HepG2 (cell line): ENCODE results near the gene PLXND1. TPM values are rescaled to one million over a fixed set of nuclear protein-coding genes. Genes with fewer than 3 reads are reported as not detected.

Experiments
- ATAC-seq: fragments of 200-7000 bp; cut with Tn5 transposase; 3 replicates; pipeline ENCODE4 v1.9.1; 2020; ENCODE audit warnings: mild to moderate bottlenecking, moderate library complexity
- BruUV-seq: library from RNA; stranded (reverse); fragments of 400-500 nt; replicated peaks from 2 replicates; lab custom pipeline; 2021; lab: Mats Ljungman, UMichigan
- CTCF ChIA-PET: fragments of 300-600 bp; formaldehyde crosslinking; extraction: SDS; loops from one replicate; lab custom pipeline; 2021; ENCODE audit warnings: low total read pairs, inconsistent platforms, low intra/inter-chr PET ratio; lab: Yijun Ruan, JAX
- POLR2A ChIA-PET: fragments of 350-600 bp; sonication (Branson Sonifier 250); formaldehyde crosslinking; loops from one replicate; lab custom pipeline; 2020; ENCODE audit warnings: antibody characterized with exemption, inconsistent platforms; lab: Yijun Ruan, JAX
- DNase-seq: peaks from one replicate; pipeline ENCODE4 v3.0.0-alpha.2; 2015; ENCODE audit warnings: low spot score
- FAIRE-seq: peaks from 3 replicates; lab custom pipeline; 2011; peaks lifted over from hg19 to GRCh38; lab: Jason Lieb, UNC
- H2AFZ ChIP-seq: one replicate; pipeline ENCODE4 v1.6.1; 2011; ENCODE audit warnings: low read length, inconsistent platforms
- H3K27ac ChIP-seq: fragments of 300-600 bp; 3 replicates; pipeline ENCODE4 v1.8.0; 2011; ENCODE audit warnings: mixed run types, mild to moderate bottlenecking, mixed read lengths, low read length, inconsistent platforms; ENCODE audit not compliant: insufficient read depth; ENCODE audit errors: extremely low read length
- H3K27me3 ChIP-seq, 2 experiments: fragments of 200-600 bp in 1 of 2; 2 replicates in 1 of 2; 3 replicates in 1 of 2; pipeline versions ENCODE4 v1.6.0 to v1.8.0; 2011; ENCODE audit warnings: low read length in 2 of 2, mild to moderate bottlenecking in 2 of 2, moderate library complexity in 2 of 2, inconsistent platforms in 1 of 2; ENCODE audit not compliant: insufficient read depth in 2 of 2, control insufficient read depth in 1 of 2
- H3K36me3 ChIP-seq, 2 experiments: fragments of 200-600 bp in 1 of 2; replicated peaks in 1 of 2; 2 replicates in 1 of 2; 3 replicates in 1 of 2; pipeline versions ENCODE4 v1.5.1 to v1.8.0; 2011; ENCODE audit warnings: low read length in 2 of 2, inconsistent platforms in 1 of 2; ENCODE audit not compliant: insufficient read depth in 2 of 2, control insufficient read depth in 1 of 2
- H3K4me1 ChIP-seq: 2 replicates; pipeline ENCODE4 v1.5.1; 2012; ENCODE audit warnings: low read length, inconsistent platforms; ENCODE audit not compliant: insufficient read depth
- H3K4me2 ChIP-seq: 2 replicates; pipeline ENCODE4 v1.6.0; 2011; ENCODE audit warnings: low read depth, low read length, inconsistent platforms
- H3K4me3 ChIP-seq, 3 experiments: fragments of 200-600 bp in 1 of 3; sonication (generic), shearing (Covaris generic) in 1 of 3; replicated peaks in 1 of 3; 2 replicates each; pipeline ENCODE4 v1.5.1; 2011 to 2016; ENCODE audit warnings: low read length in 3 of 3, inconsistent platforms in 2 of 3, low read depth in 2 of 3, mild to moderate bottlenecking in 2 of 3, control low read depth in 1 of 3, mixed read lengths in 1 of 3; ENCODE audit not compliant: insufficient read depth in 1 of 3
- H3K79me2 ChIP-seq: one replicate; pipeline ENCODE4 v1.6.1; 2011; ENCODE audit warnings: low read length, inconsistent platforms; ENCODE audit not compliant: insufficient read depth
- H3K9ac ChIP-seq: 2 replicates; pipeline ENCODE4 v1.6.0; 2011; ENCODE audit warnings: mild to moderate bottlenecking, low read depth, low read length, inconsistent platforms; ENCODE audit not compliant: insufficient read depth
- H3K9me3 ChIP-seq: 2 replicates; pipeline ENCODE4 v1.5.1; 2012; ENCODE audit warnings: mild to moderate bottlenecking, low read length
- H4K20me1 ChIP-seq: 2 replicates; pipeline ENCODE4 v1.6.0; 2011; ENCODE audit warnings: inconsistent platforms, mild to moderate bottlenecking, low read length, moderate library complexity; ENCODE audit not compliant: insufficient read depth
- YEATS4 ChIP-seq: sonication (generic); formaldehyde crosslinking; IDR thresholded peaks from 2 replicates; pipeline ENCODE4 v1.4.0; 2020; ENCODE audit warnings: missing genetic modification reagents, borderline replicate concordance
- WGBS: methylation state at CpG from one replicate; pipeline ENCODE4 v1.1.6; 2017; ENCODE audit warnings: low lambda C conversion rate; 5-methylcytosine and 5-hydroxymethylcytosine counted together
- in situ Hi-C: cut with HindIII; loops from 2 replicates; pipeline ENCODE4 v1.10.0; 2017; ENCODE audit warnings: low pct_unique_long_range_greater_than_20kb; ENCODE audit not compliant: extremely low pct_ligation_motif_present
- intact Hi-C: fragments of 100-400 bp; cut with micrococcal nuclease; formaldehyde crosslinking; loops from one replicate; pipeline ENCODE4 v1.10.0; 2022; ENCODE audit not compliant: unreplicated experiment
- polyA plus RNA-seq, 8 experiments: library from polyadenylated mRNA; depleted of rRNA in 3 of 8; stranded (reverse) in 7 of 8; unstranded in 1 of 8; fragments of >200 nt; fragmentation: Illumina TruSeq in 4 of 8; extraction: Trizol in 4 of 8; gene quantifications; 2 replicates each; pipeline versions ENCODE4 v1.2.1 to v1.2.3, GENCODE V29; 2011 to 2016; ENCODE audit warnings: low read depth in 4 of 8, missing spikeins in 1 of 8, mixed read lengths in 1 of 8; ENCODE audit not compliant: insufficient read depth in 1 of 8
- total RNA-seq, 5 experiments: library from RNA; depleted of rRNA; stranded (reverse); fragments of >200 nt; fragmentation: Illumina TruSeq; extraction: Trizol; gene quantifications; 2 replicates each; pipeline ENCODE4 v1.2.3, GENCODE V29; 2016; ENCODE audit warnings: low read depth in 1 of 5
- TF ChIP-seq, protein P1 (sequence below): sonication (generic); formaldehyde crosslinking; IDR thresholded peaks from 2 replicates; pipeline ENCODE4 v1.5.0; 2020; ENCODE audit warnings: mild to moderate bottlenecking, missing genetic modification reagents, borderline replicate concordance

The PLXND1 gene
- total and polyA plus RNA-seq, 2 of the 13 experiments (the other 11 are each of a cell fraction or from before 2014, with no cell fraction given): 15.9 to 42.0 TPM

- in situ Hi-C loops: no loop called here
- Histone ChIP-seq H3K27me3 (no peaks in the 10 kb centered on the region; a peak in 1 of 5 replicates), H3K9me3 (no peaks in the 10 kb centered on the region), H3K27ac (no peak overlapping the region), H3K4me3 (no peak overlapping the region; a peak in 1 of 6 replicates), H3K4me2 (peak overlapping the region; percentile 34; the same call in 1 of the 2 replicates), H3K36me3 (no peaks in the 10 kb centered on the region), H3K4me1 (peaks cover 91% of the 10 kb centered on the region), H2AFZ (no peak overlapping the region), H3K9ac (no peak overlapping the region), H3K79me2 (no peaks in the 10 kb centered on the region), H4K20me1 (no peaks in the 10 kb centered on the region)
- TF ChIP-seq, protein P1, sequence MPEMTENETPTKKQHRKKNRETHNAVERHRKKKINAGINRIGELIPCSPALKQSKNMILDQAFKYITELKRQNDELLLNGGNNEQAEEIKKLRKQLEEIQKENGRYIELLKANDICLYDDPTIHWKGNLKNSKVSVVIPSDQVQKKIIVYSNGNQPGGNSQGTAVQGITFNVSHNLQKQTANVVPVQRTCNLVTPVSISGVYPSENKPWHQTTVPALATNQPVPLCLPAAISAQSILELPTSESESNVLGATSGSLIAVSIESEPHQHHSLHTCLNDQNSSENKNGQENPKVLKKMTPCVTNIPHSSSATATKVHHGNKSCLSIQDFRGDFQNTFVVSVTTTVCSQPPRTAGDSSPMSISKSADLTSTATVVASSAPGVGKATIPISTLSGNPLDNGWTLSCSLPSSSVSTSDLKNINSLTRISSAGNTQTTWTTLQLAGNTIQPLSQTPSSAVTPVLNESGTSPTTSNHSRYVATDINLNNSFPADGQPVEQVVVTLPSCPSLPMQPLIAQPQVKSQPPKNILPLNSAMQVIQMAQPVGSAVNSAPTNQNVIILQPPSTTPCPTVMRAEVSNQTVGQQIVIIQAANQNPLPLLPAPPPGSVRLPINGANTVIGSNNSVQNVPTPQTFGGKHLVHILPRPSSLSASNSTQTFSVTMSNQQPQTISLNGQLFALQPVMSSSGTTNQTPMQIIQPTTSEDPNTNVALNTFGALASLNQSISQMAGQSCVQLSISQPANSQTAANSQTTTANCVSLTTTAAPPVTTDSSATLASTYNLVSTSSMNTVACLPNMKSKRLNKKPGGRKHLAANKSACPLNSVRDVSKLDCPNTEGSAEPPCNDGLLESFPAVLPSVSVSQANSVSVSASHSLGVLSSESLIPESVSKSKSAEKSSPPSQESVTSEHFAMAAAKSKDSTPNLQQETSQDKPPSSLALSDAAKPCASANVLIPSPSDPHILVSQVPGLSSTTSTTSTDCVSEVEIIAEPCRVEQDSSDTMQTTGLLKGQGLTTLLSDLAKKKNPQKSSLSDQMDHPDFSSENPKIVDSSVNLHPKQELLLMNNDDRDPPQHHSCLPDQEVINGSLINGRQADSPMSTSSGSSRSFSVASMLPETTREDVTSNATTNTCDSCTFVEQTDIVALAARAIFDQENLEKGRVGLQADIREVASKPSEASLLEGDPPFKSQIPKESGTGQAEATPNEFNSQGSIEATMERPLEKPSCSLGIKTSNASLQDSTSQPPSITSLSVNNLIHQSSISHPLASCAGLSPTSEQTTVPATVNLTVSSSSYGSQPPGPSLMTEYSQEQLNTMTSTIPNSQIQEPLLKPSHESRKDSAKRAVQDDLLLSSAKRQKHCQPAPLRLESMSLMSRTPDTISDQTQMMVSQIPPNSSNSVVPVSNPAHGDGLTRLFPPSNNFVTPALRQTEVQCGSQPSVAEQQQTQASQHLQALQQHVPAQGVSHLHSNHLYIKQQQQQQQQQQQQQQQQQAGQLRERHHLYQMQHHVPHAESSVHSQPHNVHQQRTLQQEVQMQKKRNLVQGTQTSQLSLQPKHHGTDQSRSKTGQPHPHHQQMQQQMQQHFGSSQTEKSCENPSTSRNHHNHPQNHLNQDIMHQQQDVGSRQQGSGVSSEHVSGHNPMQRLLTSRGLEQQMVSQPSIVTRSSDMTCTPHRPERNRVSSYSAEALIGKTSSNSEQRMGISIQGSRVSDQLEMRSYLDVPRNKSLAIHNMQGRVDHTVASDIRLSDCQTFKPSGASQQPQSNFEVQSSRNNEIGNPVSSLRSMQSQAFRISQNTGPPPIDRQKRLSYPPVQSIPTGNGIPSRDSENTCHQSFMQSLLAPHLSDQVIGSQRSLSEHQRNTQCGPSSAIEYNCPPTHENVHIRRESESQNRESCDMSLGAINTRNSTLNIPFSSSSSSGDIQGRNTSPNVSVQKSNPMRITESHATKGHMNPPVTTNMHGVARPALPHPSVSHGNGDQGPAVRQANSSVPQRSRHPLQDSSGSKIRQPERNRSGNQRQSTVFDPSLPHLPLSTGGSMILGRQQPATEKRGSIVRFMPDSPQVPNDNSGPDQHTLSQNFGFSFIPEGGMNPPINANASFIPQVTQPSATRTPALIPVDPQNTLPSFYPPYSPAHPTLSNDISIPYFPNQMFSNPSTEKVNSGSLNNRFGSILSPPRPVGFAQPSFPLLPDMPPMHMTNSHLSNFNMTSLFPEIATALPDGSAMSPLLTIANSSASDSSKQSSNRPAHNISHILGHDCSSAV: no peak
- peak; percentile 5; the same call in 1 of the 2 replicates for TF ChIP-seq YEATS4 (CRISPR knock-in tag)
- WGBS: 53% methylated on average over 11 of the region's 15 CpGs
- FAIRE-seq (no peak), ATAC-seq (no peak), DNase-seq (no peak)
- POLR2A ChIA-PET: no interaction called here
- CTCF ChIA-PET: no interaction called here
- BruUV-seq: no TSS peak
- intact Hi-C loops: no loop called here
Observed at GRCh38 chr3:129618186-129618820, 11.8 kb upstream of the PLXND1 start.
